HG03460 (cell line): ENCODE data around the gene ATP11A.
"Not testable (repeated sequence)": the region's sequence is repeated elsewhere in the genome, so short reads cannot be mapped to it uniquely, and the experiment has no call there.

Experiments used
- ATAC-seq: cut with Tn5 transposase; IDR thresholded peaks from one replicate; pipeline ENCODE4 v1.9.1; 2021; ENCODE audit not compliant: unreplicated experiment

ATP11A gene

GRCh38 chr13:112669881-112670499 lies 19.8 kb upstream of the ATP11A start:
- ATAC-seq = peak; percentile 90

GRCh38 chr13:112670864-112671263 lies 19.0 kb upstream of the ATP11A start:
- ATAC-seq = no peak

GRCh38 chr13:112671359-112671758 lies 18.5 kb upstream of the ATP11A start:
- ATAC-seq = no peak

GRCh38 chr13:112672651-112673284 lies 17.1 kb upstream of the ATP11A start:
- no peak for ATAC-seq

- ATAC-seq = no peak
These were observed 15.1 kb upstream of the ATP11A start for GRCh38 chr13:112674412-112675365.

- no peak for ATAC-seq
These were observed 14.5 kb upstream of the ATP11A start for GRCh38 chr13:112675366-112675756.

- ATAC-seq = not testable (repeated sequence)
These were observed 12.3 kb upstream of the ATP11A start for GRCh38 chr13:112677421-112677962.

- ATAC-seq = no peak
These were observed 10.5 kb upstream of the ATP11A start for GRCh38 chr13:112679381-112679780.

GRCh38 chr13:112679932-112680677 lies 9.7 kb upstream of the ATP11A start:
- no peak for ATAC-seq

- ATAC-seq = no peak
These were observed 9.0 kb upstream of the ATP11A start for GRCh38 chr13:112680741-112681360.

GRCh38 chr13:112683581-112683980 lies 6.3 kb upstream of the ATP11A start:
- no peak for ATAC-seq

- no peak for ATAC-seq
These were observed 5.6 kb upstream of the ATP11A start for GRCh38 chr13:112684071-112684845.

GRCh38 chr13:112685189-112685805 lies 4.5 kb upstream of the ATP11A start:
- ATAC-seq = not testable (repeated sequence)

- ATAC-seq = no peak
These were observed 3.9 kb upstream of the ATP11A start for GRCh38 chr13:112685896-112686295.

- no peak for ATAC-seq
These were observed 3.5 kb upstream of the ATP11A start for GRCh38 chr13:112686364-112686763.

GRCh38 chr13:112686987-112687386 lies 2.9 kb upstream of the ATP11A start:
- ATAC-seq = no peak

- no peak for ATAC-seq
These were observed 1.8 kb upstream of the ATP11A start for GRCh38 chr13:112687836-112688559.

- ATAC-seq = no peak
These were observed 1.1 kb upstream of the ATP11A start for GRCh38 chr13:112688560-112689302.
